GM23338 (cell line): ENCODE measurements around the gene RNGTT. TPM values are rescaled to one million over a fixed set of nuclear protein-coding genes. Genes with fewer than 3 reads are reported as not detected.

ENCODE experiments used
- ATAC-seq: fragments of 200-7000 bp; cut with Tn5 transposase; 3 replicates; pipeline ENCODE4 v1.9.1; 2020
- DNase-seq: peaks from one replicate; pipeline ENCODE4 v3.0.0-alpha.2; 2015; ENCODE audit warnings: low spot score
- H2AFZ ChIP-seq: fragments of 200-600 bp; sonication (generic); 2 replicates; pipeline ENCODE4 v1.8.0; 2016; ENCODE audit warnings: antibody characterized with exemption, mild to moderate bottlenecking, moderate library complexity
- H3F3A ChIP-seq: fragments of 200-600 bp; sonication (generic); replicated peaks from 2 replicates; pipeline ENCODE4 v1.8.0; 2017; ENCODE audit warnings: antibody characterized with exemption, mixed run types, low read depth
- H3K27ac ChIP-seq: fragments of 200-600 bp; sonication (generic); 2 replicates; pipeline ENCODE4 v1.6.1; 2016; ENCODE audit warnings: low read depth
- H3K27me3 ChIP-seq: fragments of 200-600 bp; sonication (generic); 2 replicates; pipeline ENCODE4 v1.8.0; 2016; ENCODE audit warnings: mild to moderate bottlenecking, mixed run types, moderate library complexity; ENCODE audit not compliant: insufficient read depth
- H3K36me3 ChIP-seq: fragments of 200-600 bp; sonication (generic); 2 replicates; pipeline ENCODE4 v1.8.0; 2016; ENCODE audit warnings: mild to moderate bottlenecking; ENCODE audit not compliant: insufficient read depth
- H3K4me1 ChIP-seq: fragments of 200-600 bp; sonication (generic); 2 replicates; pipeline ENCODE4 v1.8.0; 2016; ENCODE audit warnings: mild to moderate bottlenecking, moderate library complexity; ENCODE audit not compliant: insufficient read depth
- H3K4me2 ChIP-seq: fragments of 200-600 bp; sonication (generic); 2 replicates; pipeline ENCODE4 v1.7.1; 2017; ENCODE audit warnings: mixed run types
- H3K4me3 ChIP-seq: fragments of 200-600 bp; sonication (generic); 2 replicates; pipeline ENCODE4 v1.6.1; 2016; ENCODE audit warnings: mixed run types
- H3K79me2 ChIP-seq: fragments of 200-600 bp; sonication (generic); replicated peaks from 2 replicates; pipeline ENCODE4 v1.8.0; 2017; ENCODE audit warnings: mild to moderate bottlenecking; ENCODE audit not compliant: insufficient read depth
- H3K9me2 ChIP-seq: fragments of 200-600 bp; sonication (generic); 2 replicates; pipeline ENCODE4 v1.8.0; 2017; ENCODE audit not compliant: insufficient read depth
- H4K20me1 ChIP-seq: fragments of 200-600 bp; sonication (generic); replicated peaks from 2 replicates; pipeline ENCODE4 v1.8.0; 2017; ENCODE audit warnings: mild to moderate bottlenecking; ENCODE audit not compliant: insufficient read depth
- H3K27ac Mint-ChIP-seq: 2 replicates; pipeline ENCODE4 v1.8.0; 2020; ENCODE audit warnings: inconsistent platforms, mild to moderate bottlenecking, moderate library complexity, mixed read lengths
- H3K27me3 Mint-ChIP-seq: 3 replicates; pipeline ENCODE4 v1.8.0; 2022; ENCODE audit warnings: low read depth, mild to moderate bottlenecking, moderate library complexity, mixed read lengths, inconsistent platforms; ENCODE audit not compliant: insufficient read depth, poor library complexity
- H3K36me3 Mint-ChIP-seq: 3 replicates; pipeline ENCODE4 v1.8.0; 2021; ENCODE audit warnings: low read depth, mild to moderate bottlenecking, inconsistent platforms, moderate library complexity, mixed read lengths
- H3K4me1 Mint-ChIP-seq: 3 replicates; pipeline ENCODE4 v1.8.0; 2020; ENCODE audit warnings: mild to moderate bottlenecking, inconsistent platforms, mixed read lengths
- H3K4me3 Mint-ChIP-seq: 3 replicates; pipeline ENCODE4 v1.8.0; 2021; ENCODE audit warnings: moderate library complexity, mild to moderate bottlenecking, inconsistent platforms, mixed read lengths
- H3K9me3 Mint-ChIP-seq: 3 replicates; pipeline ENCODE4 v1.8.0; 2020; ENCODE audit warnings: moderate library complexity, mild to moderate bottlenecking, inconsistent platforms, mixed read lengths
- CREB1 ChIP-seq: fragments of 250-450 bp; sonication (Bioruptor Pico); IDR thresholded peaks from 2 replicates; pipeline ENCODE4 v1.5.0; 2020; ENCODE audit warnings: low read depth, mild to moderate bottlenecking, moderate library complexity
- ETS1 ChIP-seq: IDR thresholded peaks from 2 replicates; pipeline ENCODE4 v1.6.1; 2016; ENCODE audit warnings: antibody characterized with exemption
- EZH2 ChIP-seq: fragments of 200-600 bp; sonication (generic); IDR thresholded peaks from one replicate; pipeline ENCODE4 v1.8.0; 2017; ENCODE audit warnings: antibody characterized with exemption, mild to moderate bottlenecking, low read depth; ENCODE audit not compliant: unreplicated experiment
- EZH2phosphoT487 ChIP-seq: fragments of 200-600 bp; sonication (generic); IDR thresholded peaks from one replicate; pipeline ENCODE4 v1.8.1; 2018; ENCODE audit warnings: antibody characterized with exemption; ENCODE audit not compliant: unreplicated experiment
- JUNB ChIP-seq: IDR thresholded peaks from one replicate; pipeline ENCODE4 v1.6.1; 2016; ENCODE audit warnings: antibody characterized with exemption; ENCODE audit not compliant: unreplicated experiment
- NANOG ChIP-seq: IDR thresholded peaks from 2 replicates; pipeline ENCODE4 v1.6.1; 2016; ENCODE audit warnings: antibody characterized with exemption, borderline replicate concordance
- POLR2AphosphoS5 ChIP-seq: IDR thresholded peaks from 2 replicates; pipeline ENCODE4 v1.6.1; 2016; ENCODE audit warnings: antibody characterized with exemption, low read depth
- REST ChIP-seq: IDR thresholded peaks from one replicate; pipeline ENCODE4 v1.6.1; 2018; ENCODE audit warnings: antibody characterized with exemption; ENCODE audit not compliant: unreplicated experiment
- STAT1 ChIP-seq: IDR thresholded peaks from one replicate; pipeline ENCODE4 v1.6.1; 2016; ENCODE audit warnings: antibody characterized with exemption; ENCODE audit not compliant: unreplicated experiment
- ZNF114 ChIP-seq: fragments of 250-450 bp; sonication (Bioruptor Pico); IDR thresholded peaks from 2 replicates; pipeline ENCODE4 v1.5.0; 2020; ENCODE audit warnings: mild to moderate bottlenecking, moderate library complexity
- ZNF331 ChIP-seq: fragments of 250-450 bp; sonication (Bioruptor Pico); IDR thresholded peaks from 2 replicates; pipeline ENCODE4 v1.5.0; 2020; ENCODE audit warnings: low read depth, mild to moderate bottlenecking, moderate library complexity
- ZNF462 ChIP-seq: fragments of 250-450 bp; sonication (Bioruptor Pico); IDR thresholded peaks from 2 replicates; pipeline ENCODE4 v1.5.0; 2020; ENCODE audit warnings: mild to moderate bottlenecking, moderate library complexity
- polyA plus RNA-seq: library from polyadenylated mRNA; unstranded; fragments of >200 nt; fragmentation: Nextera tagmentation; extraction: Ambion mirVana; gene quantifications from 2 replicates; pipeline ENCODE4 v1.2.1, GENCODE V29; 2016
- total RNA-seq: library from RNA; depleted of rRNA; stranded (reverse); fragments of >200 nt; shearing (Covaris generic); gene quantifications from 2 replicates; pipeline ENCODE4 v1.2.3, GENCODE V29; 2014
- TF ChIP-seq, protein P1 (sequence below), 2 experiments: fragments of 200-600 bp in 1 of 2; sonication (generic) in 1 of 2; conservative IDR thresholded peaks; 2 replicates each; pipeline versions ENCODE4 v1.5.1 to v1.6.1; 2016 to 2017; ENCODE audit warnings: antibody characterized with exemption in 2 of 2, low read depth in 2 of 2, mild to moderate bottlenecking in 2 of 2, moderate library complexity in 1 of 2

Gene RNGTT
- total and polyA plus RNA-seq, 2 experiments from 2014 or later, result 11.2 to 29.2 TPM

- H3K4me3 ChIP-seq, result no peak overlapping the region
- Mint-ChIP-seq H3K4me3 (no peak overlapping the region), H3K4me1 (no peaks in the 10 kb centered on the region), H3K9me3 (no peaks in the 10 kb centered on the region), H3K27me3 (peaks cover 2% of the 10 kb centered on the region), H3K27ac (no peak overlapping the region), H3K36me3 (no peaks in the 10 kb centered on the region)
- DNase-seq (peak; percentile 15), ATAC-seq (peak; percentile 37; the same call in 2 of the 3 replicates)
- no peaks in the 10 kb centered on the region for H3K79me2 ChIP-seq
- peaks cover 11% of the 10 kb centered on the region; the same call in 1 of the 2 replicates for H3K4me1 ChIP-seq
- H3K36me3 ChIP-seq, result no peaks in the 10 kb centered on the region
- no peak for TF ChIP-seq EZH2phosphoT487
- TF ChIP-seq NANOG, result no peak
- TF ChIP-seq ZNF114 (CRISPR knock-in tag), result no peak
- TF ChIP-seq STAT1, result no peak
- TF ChIP-seq, protein P1, sequence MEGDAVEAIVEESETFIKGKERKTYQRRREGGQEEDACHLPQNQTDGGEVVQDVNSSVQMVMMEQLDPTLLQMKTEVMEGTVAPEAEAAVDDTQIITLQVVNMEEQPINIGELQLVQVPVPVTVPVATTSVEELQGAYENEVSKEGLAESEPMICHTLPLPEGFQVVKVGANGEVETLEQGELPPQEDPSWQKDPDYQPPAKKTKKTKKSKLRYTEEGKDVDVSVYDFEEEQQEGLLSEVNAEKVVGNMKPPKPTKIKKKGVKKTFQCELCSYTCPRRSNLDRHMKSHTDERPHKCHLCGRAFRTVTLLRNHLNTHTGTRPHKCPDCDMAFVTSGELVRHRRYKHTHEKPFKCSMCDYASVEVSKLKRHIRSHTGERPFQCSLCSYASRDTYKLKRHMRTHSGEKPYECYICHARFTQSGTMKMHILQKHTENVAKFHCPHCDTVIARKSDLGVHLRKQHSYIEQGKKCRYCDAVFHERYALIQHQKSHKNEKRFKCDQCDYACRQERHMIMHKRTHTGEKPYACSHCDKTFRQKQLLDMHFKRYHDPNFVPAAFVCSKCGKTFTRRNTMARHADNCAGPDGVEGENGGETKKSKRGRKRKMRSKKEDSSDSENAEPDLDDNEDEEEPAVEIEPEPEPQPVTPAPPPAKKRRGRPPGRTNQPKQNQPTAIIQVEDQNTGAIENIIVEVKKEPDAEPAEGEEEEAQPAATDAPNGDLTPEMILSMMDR (conservative IDR thresholded peaks at IDR 0.05; ENCODE audit: low read depth in 2 of 2), result no peak
- TF ChIP-seq EZH2, result no peak
- no peak for TF ChIP-seq ZNF331 (CRISPR knock-in tag)
- no peak for TF ChIP-seq POLR2AphosphoS5
- no peak for TF ChIP-seq REST
- TF ChIP-seq JUNB, result no peak
- TF ChIP-seq ZNF462, result no peak
- TF ChIP-seq ETS1, result no peak
- no peak for TF ChIP-seq CREB1 (CRISPR knock-in tag)
- no peaks in the 10 kb centered on the region for H3F3A ChIP-seq
- H3K9me2 ChIP-seq, result no peaks in the 10 kb centered on the region
- no peak overlapping the region for H2AFZ ChIP-seq
- H3K27me3 ChIP-seq, result no peaks in the 10 kb centered on the region
- H3K27ac ChIP-seq, result peak overlapping the region; percentile 42; the same call in 1 of the 2 replicates
- no peaks in the 10 kb centered on the region for H4K20me1 ChIP-seq
- H3K4me2 ChIP-seq, result no peak overlapping the region
Observed at GRCh38 chr6:88895911-88896310, 67.5 kb downstream of the RNGTT start.
